ENCODE results near the gene PPP1CC. TPM values are rescaled to one million over a fixed set of nuclear protein-coding genes. Genes with fewer than 3 reads are reported as not detected.

The PPP1CC gene
- total RNA-seq, 4 donors from 2014 or later: 110 to 224 (median 134) TPM

DNA sequence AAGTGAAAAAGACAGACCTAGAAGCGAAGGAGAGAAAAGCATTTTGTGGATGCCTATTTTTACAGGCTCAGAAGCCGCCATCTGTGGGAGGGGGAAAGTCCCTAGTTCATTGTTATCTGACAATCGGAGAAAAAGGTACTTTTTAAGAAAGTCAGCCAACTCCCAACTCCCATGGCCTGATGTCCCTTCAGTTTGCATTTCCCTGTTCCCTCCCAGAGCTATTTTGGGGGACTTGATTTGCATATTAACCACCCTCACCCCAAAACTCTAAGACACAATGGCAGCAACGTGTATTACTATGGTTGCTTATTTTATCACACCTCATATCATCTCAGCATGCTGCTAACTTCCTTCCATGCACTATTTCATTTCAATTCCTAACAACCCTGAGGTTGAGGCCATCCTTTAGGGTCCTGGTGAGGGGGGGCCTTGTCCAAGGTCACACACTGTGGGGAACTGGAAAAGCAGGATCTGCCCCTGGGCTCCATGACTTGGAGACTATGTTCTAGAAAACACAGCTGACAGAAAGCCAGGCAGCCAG, 72.5 kb downstream of the PPP1CC start:
- H3K4me3 ChIP-seq: no peak overlapping the region
- intact Hi-C loops (cut with DNase I; ENCODE audit: low total_unique reads): no loop called here
- no peaks in the 10 kb centered on the region for H3K36me3 ChIP-seq
- no peak for TF ChIP-seq POLR2A (IDR thresholded peaks at IDR 0.05)
- TF ChIP-seq, protein P1, sequence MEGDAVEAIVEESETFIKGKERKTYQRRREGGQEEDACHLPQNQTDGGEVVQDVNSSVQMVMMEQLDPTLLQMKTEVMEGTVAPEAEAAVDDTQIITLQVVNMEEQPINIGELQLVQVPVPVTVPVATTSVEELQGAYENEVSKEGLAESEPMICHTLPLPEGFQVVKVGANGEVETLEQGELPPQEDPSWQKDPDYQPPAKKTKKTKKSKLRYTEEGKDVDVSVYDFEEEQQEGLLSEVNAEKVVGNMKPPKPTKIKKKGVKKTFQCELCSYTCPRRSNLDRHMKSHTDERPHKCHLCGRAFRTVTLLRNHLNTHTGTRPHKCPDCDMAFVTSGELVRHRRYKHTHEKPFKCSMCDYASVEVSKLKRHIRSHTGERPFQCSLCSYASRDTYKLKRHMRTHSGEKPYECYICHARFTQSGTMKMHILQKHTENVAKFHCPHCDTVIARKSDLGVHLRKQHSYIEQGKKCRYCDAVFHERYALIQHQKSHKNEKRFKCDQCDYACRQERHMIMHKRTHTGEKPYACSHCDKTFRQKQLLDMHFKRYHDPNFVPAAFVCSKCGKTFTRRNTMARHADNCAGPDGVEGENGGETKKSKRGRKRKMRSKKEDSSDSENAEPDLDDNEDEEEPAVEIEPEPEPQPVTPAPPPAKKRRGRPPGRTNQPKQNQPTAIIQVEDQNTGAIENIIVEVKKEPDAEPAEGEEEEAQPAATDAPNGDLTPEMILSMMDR (IDR thresholded peaks at IDR 0.05): no peak
- no peaks in the 10 kb centered on the region for H3K4me1 ChIP-seq
- DNase-seq: no peak
- H3K27me3 ChIP-seq: no peaks in the 10 kb centered on the region
- no peak overlapping the region for H3K27ac ChIP-seq
- peaks cover 0 to 11% of the 10 kb centered on the region in 2 donors for H3K9me3 ChIP-seq

Other genes with a start within 250 kb of the PPP1CC start
- gene VPS29, start 240.8 kb downstream of the PPP1CC start, total RNA-seq: 100 to 1,000 TPM in 2 of 4 donors, 10 to 100 TPM in 2; 82.5 to 195 (median 100) TPM
- gene RAD9B, start 240.6 kb downstream of the PPP1CC start, total RNA-seq: 1 to 10 TPM in 2 of 4 donors, under 1 TPM in 1, not detected in 1; 0.88 to 8.4 (median 1.2) TPM
- 10 to 100 TPM in 3 of 4 donors, 1 to 10 TPM in 1; 3.6 to 34.1 (median 21.1) TPM for gene PPTC7, start 159.6 kb downstream of the PPP1CC start, total RNA-seq
- gene TCTN1, start 128.8 kb downstream of the PPP1CC start, total RNA-seq: 10 to 100 TPM; 40.0 to 61.8 (median 49.9) TPM
- gene HVCN1, start 53.8 kb downstream of the PPP1CC start, total RNA-seq: 10 to 100 TPM in 3 of 4 donors, 1 to 10 TPM in 1; 3.8 to 18.1 (median 14.0) TPM
- gene CCDC63, start 104.1 kb upstream of the PPP1CC start, total RNA-seq: not detected
- gene MYL2, start 177.7 kb upstream of the PPP1CC start, total RNA-seq: 1 to 10 TPM in 1 of 4 donors, not detected in 3; 2.7 TPM

All from uterus (tissue), 4 donors.